GM19468 (cell line): ENCODE results near the gene CAMK2A.

Source experiments
- ATAC-seq: cut with Tn5 transposase; IDR thresholded peaks from one replicate; pipeline ENCODE4 v1.9.1; 2021; ENCODE audit warnings: mild to moderate bottlenecking, moderate library complexity, moderate number of reproducible peaks; ENCODE audit not compliant: unreplicated experiment; ENCODE audit errors: extremely low read depth

CAMK2A gene

DNA sequence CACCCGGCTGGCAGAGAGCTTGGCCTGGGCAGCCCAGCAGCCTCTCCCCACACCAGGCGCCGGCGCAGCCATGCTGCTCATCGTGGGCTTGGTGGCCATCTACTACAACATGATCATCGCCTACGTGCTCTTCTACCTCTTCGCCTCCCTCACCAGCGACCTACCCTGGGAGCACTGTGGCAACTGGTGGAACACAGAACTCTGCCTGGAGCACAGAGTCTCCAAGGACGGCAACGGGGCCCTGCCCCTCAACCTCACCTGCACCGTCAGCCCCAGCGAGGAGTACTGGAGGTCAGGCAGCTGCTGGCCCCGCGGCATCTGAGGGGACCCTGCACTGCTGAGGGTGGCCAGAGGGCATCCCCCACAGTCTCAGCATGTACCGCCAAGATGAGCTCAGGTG is 92.6 kb downstream of the CAMK2A start:
- ATAC-seq: no peak

- no peak for ATAC-seq
Measured at GRCh38 chr5:150196514-150196913, 93.1 kb downstream of the CAMK2A start.

- ATAC-seq: no peak
Measured at GRCh38 chr5:150195736-150196485, 93.7 kb downstream of the CAMK2A start.

DNA sequence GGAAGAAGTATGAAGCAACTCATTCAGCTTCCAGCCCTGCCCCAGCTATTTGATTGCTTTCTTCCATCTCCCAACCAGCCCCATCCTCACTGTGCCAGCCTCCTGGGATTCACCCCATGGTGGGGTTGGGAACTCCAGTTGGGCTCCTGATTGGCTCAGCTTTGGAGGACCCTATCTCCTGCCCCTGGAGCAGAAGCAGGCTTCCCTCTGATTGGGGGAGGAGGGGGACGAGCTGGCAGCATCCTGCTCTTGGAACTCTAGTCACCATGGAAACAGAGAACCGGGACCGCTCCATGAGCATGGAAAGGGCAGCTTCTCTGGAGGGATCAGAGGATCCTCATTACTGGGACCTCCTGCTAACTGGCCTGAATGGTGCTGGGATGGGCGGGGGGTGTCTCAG is 97.1 kb downstream of the CAMK2A start:
- no peak for ATAC-seq

DNA sequence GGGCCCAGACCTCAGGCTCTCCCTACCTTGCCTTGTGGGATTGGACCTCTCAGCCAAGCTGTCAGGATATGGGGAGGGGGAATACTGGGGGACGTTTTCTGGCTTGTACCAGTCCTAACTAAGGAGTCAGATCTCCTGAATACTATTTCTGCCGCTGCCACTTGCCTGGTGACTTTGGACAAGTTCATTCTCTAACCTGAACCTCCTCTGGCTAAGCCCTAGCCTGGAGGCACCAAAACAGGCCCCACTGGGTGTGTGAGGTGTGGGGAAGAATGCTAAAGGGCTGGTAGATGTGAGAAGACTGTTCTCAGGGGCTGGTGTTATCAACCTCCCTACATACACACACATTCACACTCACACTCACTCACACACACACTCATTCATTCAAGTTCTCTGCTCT is 98.6 kb downstream of the CAMK2A start:
- ATAC-seq: no peak

- no peak for ATAC-seq
Measured at GRCh38 chr5:150190503-150190979, 99.0 kb downstream of the CAMK2A start.

DNA sequence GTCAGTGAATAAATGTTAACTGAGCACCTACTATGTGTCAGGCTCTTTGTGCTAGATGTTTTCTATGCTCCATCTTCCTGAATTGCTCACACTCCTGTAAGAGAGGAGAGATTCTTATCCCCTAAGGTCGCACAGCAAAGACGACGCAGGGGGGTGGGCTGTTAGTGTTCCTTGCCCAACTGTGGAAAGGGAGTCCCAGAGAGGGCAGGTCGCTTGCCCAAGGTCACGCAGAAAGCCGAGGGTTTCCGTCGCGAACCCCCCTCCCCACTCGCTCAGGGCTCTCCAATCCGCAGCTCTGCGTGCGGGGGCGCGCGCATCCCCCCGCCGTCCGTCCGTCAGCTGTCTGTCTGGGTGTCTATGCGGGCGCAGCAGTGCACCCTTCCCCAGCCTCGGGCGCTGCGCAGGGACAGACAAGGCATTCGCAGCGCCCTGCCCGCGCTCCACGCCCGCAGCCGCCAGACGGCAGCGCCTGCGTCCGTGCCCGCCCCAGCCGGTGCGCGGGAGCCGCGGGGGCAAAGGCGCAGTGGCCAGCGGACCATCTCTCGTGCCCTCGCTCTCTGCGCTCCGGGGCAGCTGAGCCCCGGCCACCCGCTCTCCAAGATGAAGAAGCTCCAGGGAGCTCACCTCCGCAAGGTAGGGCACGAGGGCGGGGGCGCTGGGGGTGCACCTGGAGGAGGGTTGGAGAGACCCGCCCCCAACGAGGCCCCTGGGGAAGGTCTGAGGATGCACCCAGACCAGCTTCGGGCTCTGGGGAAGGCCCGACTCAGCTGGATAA is 99.7 kb downstream of the CAMK2A start, which contains the start of gene SLC6A7:
Gene SLC6A7 (plus strand): TSS at position 335 of the 775 bp plus-strand sequence. CDS start 266 bp downstream, at position 601.
- no peak for ATAC-seq

DNA sequence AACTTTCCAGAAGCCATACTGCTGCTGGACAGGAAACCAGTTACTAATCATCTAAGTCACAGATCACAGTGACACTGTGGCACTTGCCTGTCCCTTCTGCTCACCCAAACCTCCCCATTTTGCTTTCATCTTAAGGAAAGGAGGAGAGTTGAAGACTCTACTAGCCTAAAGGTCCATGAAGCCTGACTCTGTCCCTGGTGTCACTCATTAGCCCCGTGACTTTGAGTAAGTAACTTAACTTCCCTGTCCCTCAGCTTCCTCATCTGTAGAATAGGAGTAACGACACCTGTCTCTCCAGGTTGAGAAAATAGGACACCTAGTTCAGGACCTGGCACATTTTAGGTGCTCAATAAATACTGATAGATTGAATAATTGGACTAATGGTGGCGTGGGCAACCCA is 100.2 kb downstream of the CAMK2A start:
- no peak for ATAC-seq

GRCh38 chr5:150188146-150188842 is 101.3 kb downstream of the CAMK2A start:
- ATAC-seq: no peak

- ATAC-seq: no peak
Measured at GRCh38 chr5:150186897-150187296, 102.7 kb downstream of the CAMK2A start.

DNA sequence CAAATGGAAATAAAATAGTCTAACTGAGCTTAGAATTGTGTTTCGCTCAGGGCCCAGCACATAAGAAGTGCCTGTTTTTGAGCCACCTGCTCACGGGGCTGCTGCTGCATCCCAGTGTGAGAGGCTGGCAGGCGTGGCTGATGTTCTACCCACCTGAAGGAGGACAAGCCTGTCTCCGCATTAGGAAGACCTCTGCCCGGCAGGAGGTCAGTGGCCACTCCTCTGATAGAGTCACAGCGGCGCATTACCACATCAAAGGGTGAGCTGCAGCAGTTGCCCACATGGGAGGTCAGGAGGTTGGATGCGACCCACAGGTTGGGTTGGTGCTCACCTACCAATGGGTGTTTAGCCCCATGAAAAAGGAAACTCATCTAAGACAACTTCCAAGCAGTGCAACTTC is 103.4 kb downstream of the CAMK2A start:
- ATAC-seq: no peak

DNA sequence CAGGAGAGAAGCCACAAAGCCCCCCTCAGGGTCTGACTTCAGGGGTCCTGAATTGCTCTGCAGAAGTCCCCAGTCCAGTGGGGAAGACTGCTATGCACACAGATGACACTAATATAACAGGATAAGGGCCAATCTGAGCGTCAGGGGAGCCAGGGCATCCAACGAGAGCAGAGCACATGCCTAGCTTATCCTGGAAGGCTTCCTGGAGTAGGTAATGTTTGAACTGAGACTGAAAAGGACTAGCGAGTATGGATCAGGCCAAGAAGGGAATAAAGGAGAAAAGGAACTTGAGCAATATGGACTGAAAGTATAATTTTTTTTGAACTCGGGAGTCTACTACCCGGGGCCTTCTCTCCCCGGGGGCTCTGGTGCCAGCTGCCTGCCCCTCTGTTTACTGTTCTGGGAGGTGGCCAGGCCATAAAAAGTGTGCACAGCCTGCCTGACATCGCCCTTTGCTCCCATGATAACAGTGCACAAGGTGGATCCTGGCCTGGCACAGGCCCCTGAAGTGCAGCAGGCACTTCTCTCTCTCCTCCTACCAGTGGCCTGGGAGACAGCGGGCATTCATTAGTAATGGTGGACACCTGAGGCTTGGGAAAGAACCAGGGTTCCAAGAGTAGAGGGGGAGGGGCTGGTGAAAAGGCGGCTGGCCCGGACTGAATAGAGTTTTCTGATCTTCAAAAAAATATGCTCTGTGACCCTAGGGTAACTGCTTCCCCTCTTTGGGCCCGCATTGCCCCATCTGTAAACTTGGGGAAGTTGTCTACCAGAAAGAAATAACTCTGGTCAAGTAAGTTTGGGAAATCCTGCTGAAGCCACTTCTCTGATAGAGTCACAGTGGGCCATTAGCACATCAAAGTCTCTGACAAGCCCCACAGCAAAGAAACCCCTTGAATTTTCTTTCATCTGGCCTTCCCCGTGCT is 104.3 kb downstream of the CAMK2A start:
- ATAC-seq: no peak

- ATAC-seq: no peak
Measured at GRCh38 chr5:150184006-150184405, 105.6 kb downstream of the CAMK2A start.

- no peak for ATAC-seq
Measured at GRCh38 chr5:150183436-150183835, 106.1 kb downstream of the CAMK2A start.

- ATAC-seq: no peak
Measured at GRCh38 chr5:150182774-150183173, 106.8 kb downstream of the CAMK2A start.

- no peak for ATAC-seq
Measured at GRCh38 chr5:150181766-150182545, 107.6 kb downstream of the CAMK2A start.

- no peak for ATAC-seq
Measured at GRCh38 chr5:150181027-150181426, 108.5 kb downstream of the CAMK2A start.

DNA sequence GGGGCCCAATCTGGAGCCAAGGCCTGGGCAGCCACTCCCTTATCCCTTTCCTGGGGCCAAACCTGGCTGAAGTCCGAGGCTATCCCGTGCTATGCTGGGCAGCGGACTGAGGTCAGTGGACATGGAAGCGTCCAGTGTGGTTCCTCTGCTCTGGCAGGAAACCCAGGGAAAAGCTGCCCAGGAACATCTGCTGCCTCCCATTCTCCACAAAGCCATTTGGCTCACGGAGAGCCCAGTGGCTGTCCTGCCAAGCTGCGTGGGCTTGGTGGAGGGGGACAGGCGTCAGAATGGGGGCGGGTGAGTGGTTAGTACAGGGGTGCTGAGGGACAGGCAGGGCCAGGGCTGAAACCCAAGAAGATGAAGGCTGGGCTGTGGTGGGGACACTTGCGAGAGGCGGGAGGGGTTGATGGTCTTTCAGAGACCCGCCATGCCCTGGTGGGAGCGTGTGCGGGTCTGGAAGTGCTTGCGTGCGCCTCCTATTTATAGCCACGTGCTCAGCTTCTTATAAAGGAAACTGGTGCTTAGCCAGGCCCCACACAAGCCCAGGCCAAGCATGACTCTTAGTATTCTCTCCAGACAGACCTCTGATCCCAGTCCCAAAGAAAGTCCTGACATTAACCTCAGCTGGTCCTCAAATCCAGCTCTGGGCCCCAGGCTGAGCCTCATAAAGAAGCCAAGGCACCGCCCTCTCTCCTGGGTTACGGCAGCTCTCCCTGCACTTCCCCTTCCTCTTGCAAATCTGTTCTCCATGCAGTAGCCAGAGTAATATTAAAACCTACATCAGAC is 109.1 kb downstream of the CAMK2A start:
- no peak for ATAC-seq
